Measurements from ENCODE around the gene PFKM.

Gene PFKM

DNA sequence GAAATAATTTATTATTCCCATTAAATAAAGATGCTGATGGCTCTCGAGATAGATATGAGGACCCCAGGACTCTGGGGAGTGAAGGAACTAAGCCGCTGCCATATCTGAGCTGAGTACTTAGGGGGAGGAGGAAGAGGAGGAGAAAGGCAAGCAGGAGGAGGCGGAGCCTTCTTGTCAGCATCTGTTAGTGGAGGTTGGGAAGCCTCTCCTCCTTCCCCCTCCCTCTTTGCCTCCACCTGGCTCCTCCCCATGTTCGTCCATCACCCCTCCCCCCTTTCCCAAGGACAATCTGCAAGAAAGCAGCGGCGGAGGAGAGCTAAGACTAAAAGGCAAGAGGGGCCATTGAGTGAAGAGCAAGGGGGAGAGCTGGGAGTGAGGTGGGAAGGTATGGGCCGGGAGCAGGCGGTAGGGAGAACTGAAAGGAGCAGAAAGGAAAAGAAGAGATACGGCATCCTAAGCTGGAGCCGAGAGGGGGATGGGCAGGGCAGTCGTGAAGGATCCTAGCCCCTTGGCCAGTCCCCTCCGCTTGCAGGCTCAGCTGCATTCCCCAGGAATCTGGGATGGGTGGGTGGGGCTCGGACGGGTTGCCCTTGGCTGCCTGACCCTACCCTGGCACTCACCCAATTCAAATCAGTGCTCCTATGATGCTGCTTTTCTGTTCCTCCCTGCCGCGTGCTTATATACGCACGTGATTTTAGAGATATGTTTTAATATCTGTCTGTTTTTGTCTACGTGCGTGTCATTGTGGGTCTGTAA, at the start of gene PFKM:
Gene PFKM, plus strand, starts transcription at position 287 of the 756 bp plus-strand sequence. CDS start 3,411 bp downstream, outside the sequence.
- peak; percentile 99 for DNase-seq (ENCODE audit: low spot score)

DNA sequence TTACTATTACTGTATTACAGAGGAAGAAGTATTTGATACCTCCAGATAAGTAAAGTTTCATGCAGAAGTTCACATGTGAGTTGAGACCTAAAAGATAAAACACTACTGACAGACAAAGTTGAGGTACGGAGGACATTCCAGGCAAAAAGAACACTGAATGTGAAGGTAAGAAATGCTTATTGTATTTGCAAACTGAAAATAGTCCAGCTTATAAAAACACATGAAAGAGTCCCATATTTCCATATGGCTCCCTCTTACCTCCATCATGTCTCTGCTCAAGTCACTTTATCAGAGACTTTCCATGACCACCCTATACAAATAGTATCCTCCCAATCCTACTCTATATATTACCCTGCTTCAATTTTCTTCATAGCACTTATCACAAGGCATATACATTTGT, 49.1 kb upstream of the PFKM start:
- no peak for DNase-seq (ENCODE audit: low spot score)

DNA sequence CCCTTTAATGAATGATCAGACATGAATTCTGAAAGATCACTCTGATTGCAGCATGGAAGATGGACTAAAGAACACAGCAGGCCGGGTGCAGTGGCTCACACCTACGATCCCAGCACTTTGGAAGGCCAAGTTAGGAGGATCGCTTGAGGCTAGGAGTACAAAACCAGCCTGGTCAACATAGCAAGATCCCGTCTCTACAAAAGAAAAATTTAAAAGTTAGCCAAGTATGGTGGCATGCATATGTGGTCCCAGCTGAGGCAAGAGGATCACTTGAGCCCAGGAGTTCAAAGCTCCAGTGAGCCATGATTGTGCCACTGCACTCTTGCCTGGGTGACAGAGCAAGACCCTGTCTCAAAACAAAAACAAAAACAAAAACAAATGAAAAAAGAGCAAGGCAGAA, 48.4 kb upstream of the PFKM start:
- no peak for DNase-seq (ENCODE audit: low spot score)

DNA sequence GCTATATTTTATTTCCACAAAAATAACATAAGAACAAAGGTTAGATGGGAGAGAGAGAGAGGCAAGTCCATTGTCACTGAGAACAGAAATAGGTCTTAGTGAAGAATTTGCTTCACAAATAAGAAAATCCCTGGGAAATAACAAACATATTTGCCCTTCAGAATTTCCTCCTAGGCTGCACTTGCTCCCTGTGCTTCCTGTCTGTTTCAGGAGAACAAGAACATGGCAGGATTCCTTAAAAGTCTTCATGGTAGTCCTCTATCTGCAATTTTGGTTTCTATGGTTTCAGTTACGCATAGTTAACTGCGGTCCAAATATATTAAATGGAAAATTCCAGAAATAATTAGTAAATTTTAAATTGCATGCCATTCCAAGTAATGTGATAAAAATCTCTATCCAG, 47.4 kb upstream of the PFKM start:
- DNase-seq (ENCODE audit: low spot score), result no peak

DNA sequence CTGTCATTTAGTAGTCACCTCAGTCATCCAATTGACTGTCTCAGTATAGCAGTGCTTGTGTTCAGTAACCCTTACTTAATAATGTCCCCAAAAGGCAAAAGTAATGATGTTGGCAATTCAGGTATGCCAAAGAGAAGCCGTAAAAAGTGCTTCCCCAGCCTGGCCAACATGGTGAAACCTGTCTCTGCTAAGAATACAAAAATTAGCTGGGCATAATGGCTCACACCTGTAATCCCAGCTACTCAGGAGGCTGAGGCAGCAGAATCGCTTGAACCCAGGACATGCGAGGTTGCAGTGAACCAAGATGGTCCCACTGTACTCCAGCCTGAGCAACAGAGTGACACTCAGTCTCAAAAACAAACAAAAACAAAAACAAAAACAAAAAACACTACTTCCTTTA, 46.9 kb upstream of the PFKM start:
- no peak for DNase-seq (ENCODE audit: low spot score)

DNA sequence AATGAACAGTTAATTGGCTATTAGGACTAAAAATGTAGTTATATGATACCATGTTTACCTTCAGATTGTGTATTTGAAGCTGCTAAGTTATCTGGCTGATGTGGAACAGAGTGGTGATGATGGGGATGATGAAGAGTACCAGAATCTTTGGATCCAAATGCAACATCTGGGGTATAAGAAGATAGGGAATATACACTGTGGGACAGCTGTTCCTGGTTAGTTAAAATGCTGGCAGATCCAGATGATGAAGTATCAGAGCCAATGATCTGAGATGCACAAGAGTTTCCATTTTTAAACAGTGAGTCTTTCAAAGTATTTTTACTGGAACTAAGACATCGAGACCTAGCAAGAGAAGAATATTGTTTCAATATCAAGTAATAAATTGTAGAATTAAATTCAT, 44.9 kb upstream of the PFKM start:
- no peak for DNase-seq (ENCODE audit: low spot score)

DNA sequence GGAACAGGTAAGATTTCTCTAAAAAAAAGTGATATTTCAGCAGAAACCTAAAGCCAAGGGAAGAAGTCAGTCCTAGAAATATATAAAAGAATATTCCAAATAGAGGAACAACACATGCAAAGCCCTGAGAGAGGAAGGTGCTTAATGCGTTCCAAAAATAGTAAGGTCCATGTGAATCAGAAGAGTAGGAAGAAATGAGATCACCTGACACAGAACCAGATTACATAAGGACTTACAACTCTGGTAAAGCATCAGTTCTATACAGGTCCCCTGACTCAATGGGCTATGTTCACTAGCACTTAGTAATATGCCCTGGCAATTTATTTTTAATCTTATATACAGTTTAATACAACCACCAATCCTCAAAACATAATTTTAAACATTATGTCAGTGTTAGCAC, 43.3 kb upstream of the PFKM start:
- peak; percentile 12 for DNase-seq (ENCODE audit: low spot score)

DNA sequence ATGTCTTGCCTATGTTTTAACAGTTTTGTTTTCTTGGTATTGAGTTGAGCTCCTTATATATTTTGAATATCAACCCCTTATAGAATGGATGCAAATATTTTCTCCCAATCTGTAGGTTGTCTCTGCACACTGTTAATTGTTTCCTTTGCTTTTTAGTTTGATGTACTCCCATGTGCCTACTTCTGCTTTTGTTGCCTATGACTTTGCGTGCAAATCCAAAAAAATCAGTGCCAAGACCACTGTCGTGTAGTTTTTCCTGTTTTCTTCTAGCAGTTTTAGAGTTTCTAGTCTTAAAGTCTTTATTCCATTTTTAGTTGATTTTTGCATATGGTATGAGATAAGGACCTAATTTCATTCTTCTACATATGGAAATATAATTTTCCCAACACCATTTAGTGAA, 42.1 kb upstream of the PFKM start:
- no peak for DNase-seq (ENCODE audit: low spot score)

DNA sequence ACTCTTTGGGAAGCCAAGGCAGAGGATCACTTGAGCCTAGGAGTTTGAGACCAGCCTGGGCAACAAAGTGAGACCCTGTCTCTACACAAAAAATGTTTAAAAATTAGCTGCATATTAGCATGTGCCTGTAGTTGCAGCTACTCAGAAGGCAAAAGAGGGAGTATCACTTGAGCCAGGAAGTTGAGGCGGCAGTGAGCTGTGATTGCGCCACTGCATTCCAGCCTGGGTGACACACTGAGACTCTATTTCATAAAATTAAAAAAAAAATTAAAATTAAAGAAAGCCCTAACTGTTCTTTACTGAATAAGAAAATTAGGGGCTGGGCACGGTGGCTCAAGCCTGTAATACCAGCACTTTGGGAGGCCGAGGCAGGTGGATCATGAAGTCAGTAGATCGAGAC, 40.3 kb upstream of the PFKM start:
- DNase-seq (ENCODE audit: low spot score), result no peak

DNA sequence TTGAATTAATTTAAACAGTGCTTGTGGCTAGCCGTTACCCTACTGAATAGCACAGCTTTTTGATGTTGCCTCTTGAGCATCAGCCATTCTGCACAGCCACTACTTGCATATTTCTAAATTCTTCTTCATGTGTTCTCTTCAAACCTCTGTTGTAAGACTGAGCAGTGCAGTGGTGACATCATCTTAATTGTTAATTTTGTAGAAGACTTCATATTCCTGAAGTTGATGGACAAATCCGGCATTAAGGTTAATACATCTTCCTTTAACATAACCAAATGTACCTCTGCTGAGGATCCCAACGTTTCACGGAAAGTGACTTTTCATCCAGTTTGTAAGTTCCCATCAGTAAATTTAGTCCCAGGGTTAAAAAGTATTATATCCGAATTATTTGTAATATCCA, 38.9 kb upstream of the PFKM start:
- DNase-seq (ENCODE audit: low spot score), result no peak

DNA sequence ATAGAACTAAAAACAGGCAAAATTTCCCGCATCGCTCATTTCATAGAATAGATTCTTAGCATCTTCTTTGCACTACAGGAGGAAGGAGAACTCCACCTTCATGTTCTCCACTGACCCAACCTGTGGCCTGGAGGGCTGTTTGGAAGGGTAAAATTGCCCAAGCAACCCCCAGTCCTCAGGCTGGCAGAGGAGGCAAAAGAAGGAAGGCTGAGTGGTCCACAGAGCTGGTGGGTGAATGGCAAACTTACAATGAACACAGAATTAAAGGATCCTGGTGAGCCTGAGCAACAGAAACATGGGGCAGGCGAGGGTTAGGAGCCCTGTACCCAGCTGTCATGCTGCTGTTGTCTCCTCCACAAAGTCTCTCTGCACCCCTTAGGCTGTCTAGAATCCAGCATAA, 38.3 kb upstream of the PFKM start:
- DNase-seq (ENCODE audit: low spot score), result no peak

DNA sequence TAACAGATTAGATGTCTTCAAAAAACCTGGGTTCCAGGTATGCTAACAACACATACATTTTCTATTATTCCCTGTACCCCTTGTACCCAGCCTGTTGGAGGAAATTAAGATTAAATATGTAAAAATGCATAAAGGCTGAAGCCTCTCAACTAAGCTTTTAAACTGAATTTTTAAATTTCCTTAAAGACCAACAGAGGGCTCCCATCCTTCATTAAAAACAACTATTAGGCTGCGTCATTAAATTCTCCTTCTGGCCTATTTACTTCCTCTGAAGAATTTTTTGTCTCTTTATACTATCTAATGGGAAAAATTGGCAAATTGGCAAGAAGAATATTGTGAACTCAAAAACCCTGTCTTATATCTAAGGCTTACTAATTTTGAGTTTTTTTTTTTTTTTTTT, 35.1 kb upstream of the PFKM start:
- peak; percentile 60 for DNase-seq (ENCODE audit: low spot score)

DNA sequence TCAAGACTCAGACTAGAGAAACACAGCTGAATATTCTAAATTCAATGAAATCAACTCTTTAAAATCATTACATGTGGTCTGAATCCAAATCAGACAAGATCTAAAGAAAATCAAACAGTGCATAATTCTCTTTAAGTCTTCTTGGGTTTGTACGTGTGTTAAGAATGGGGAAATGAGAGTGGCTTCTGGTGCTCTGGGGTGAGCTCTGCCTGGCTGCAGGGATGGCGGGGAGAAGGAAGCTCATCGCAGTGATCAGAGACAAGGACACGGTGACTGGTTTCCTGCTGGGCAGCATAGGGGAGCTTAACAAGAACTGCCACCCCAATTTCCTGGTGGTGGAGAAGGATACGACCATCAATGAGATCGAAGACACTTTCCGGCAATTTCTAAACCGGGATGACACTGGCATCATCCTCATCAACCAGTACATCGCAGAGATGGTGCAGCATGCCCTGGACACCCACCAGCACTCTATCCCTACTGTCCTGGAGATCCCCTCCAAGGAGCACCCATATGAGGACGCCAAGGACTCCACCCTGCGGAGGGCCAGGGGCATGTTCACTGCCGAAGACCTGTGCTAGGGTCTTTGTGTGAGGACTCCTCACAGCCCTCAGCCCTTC, 34.2 kb upstream of the PFKM start:
- DNase-seq (ENCODE audit: low spot score), result no peak

DNA sequence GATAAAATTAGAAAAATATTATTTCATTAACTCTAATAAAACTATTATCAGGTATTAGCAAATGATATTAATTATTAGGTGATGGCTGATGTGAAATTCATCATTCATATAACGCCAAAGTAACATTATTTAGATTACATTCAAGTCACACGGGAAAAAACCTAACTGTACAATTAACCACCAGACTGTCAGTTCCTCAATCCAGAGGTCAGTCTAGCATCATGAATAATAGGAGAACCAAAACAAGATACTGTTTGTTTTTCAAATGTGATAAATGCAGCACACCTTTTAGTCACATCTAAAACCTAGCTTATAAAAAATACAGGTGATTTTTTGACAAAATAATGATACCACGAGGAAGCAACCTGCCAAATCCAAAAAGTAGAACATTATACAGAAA, 32.8 kb upstream of the PFKM start:
- DNase-seq (ENCODE audit: low spot score), result no peak

DNA sequence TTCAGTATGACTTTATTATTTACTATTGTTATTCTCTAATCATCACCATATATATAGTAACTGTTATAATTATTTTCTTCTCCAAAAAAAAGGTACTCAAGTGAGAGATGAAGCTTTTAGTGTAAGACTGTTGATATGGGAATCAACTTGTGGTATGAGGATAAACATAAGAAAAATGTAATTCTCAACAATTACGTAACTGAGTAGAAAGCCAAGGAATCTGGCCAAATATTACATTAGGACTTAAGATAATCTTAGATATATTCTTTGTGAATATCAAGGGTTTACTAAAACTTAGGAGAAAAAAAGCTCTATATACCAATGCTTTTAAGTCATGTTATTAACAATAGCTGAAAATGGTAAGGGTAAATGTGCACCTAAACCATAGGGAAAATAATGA, 26.6 kb upstream of the PFKM start:
- DNase-seq (ENCODE audit: low spot score), result no peak

DNA sequence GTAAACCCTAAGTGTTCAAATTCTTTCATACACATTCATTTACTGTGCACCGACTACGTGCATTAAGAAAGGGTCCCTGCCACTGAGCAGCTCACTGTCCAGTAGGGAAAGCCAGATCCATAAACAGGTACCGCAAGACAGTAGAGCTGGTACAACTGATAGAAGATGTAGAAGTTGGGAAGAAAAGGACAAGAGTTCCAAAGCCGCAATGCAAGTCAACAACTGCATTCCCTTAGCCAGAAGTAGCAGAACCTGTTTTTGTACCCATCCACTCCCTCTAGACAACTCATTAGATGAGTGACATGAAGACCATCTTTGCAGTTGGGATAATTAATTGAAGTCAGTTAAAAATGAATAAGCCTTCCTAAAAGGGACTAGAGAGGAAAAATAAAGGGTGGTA, 14.6 kb upstream of the PFKM start:
- no peak for DNase-seq (ENCODE audit: low spot score)

DNA sequence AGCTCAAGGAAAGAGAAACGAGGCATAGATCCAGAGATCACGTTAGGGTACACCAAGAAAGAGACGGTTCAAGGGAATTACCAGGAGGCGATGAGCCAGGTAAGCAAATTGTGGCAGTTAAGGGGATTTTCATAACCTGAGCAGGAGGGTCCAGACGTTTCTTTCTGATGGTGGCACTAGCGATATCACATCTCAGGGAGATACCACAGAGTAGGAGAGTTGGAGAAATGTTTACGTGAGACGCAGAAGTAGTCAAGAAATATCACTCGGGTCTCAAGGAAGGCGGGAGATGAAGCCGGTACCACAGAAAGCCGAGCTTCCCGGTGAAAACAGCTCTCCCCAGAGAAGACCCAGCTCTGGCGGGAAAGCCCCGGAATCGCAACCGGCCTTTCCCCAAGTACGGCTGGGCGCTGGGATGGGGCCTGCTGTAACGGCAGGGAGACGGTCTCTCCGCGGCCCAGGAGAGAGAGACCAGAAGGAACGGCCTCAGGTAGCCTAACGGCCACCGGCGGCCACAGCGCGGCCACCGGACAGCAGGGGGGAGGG, 13.8 kb upstream of the PFKM start:
- no peak for DNase-seq (ENCODE audit: low spot score)

DNA sequence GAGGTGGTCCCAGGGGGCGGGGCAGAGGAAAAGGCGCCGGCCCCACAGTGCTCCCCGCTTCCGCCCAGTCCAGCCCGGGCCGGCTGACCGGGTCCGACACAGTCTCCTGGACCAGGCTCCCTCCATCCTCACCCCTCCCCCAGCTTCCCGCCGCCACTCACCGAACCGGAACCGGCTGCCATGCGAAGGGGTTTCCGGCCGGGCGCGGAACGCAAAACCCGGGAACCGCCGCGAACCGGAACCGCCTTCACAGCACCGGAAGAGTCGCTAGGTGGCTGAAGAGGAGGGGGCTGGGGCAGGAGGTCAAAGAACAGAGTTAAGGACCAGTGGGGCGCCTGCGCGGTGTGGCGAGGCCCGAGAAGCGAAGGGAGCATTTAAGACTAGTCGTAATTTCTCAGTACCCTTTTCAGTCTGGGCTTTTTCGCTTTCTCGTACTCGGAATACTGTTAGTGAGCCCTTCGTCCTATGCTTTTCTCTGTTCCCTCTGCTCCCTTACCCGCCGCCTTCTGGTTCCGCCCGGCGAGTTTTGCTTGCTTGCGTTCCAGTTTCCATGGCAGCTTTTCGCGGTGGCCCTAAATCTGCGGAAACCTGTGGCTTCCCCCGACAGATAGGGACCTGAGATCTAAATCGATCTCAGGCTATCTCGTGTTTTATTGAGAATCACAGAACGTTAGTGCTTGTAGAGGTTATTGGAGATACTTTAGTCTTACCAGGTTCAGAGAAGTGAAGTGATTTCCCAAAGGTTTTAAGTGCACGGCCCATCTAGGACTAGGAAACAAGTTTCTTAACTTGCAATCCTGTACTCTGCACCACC, 13.1 kb upstream of the PFKM start, which contains the start of gene SENP1:
Gene SENP1, minus strand, starts transcription at position 213 of the 814 bp plus-strand sequence. CDS start 4,607 bp downstream, outside the sequence.
- DNase-seq (ENCODE audit: low spot score), result peak; percentile 87

DNA sequence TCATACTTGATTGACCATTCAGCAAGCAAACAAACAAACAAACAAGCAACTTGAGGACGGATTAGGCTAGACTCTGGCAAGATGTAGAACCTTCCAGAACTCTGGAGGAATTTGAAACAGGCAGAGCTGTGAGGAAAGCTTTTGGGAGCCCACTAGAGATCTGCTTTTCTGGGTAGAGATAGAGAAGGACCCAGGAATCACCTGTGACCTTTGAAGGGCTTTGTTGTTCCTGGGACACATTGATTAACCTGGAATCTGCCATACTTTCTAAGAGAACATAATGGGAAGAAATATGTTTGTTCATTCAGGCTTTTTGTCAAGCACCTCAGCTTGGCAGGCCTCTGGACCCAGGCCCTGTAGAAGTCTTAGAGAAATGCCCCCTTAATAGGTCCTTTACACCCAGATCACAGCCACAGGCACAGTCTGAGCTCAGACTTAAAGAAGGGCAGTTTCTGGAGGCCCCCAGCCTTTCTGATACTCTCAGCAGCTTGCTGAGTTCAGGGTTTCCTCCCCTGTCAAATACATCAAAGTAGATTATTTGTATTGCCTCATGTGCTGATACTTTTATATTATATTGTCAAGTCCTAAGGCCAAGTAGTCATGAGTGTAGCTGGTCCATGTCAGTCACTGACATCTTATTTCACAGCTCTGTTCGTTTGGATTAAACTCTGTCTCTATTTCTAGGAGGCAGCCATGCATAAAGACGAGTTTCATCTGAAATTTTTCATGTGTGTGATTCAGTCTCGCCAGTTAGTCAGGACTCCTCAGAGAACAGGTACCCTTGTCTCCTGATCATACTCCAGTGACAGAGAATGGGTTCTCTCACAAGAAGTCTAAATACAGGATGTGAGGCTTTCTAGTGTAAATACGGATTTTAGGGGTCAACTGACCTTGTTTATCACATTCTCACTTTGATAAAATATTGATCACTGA, 12.2 kb upstream of the PFKM start:
- DNase-seq (ENCODE audit: low spot score), result no peak

DNA sequence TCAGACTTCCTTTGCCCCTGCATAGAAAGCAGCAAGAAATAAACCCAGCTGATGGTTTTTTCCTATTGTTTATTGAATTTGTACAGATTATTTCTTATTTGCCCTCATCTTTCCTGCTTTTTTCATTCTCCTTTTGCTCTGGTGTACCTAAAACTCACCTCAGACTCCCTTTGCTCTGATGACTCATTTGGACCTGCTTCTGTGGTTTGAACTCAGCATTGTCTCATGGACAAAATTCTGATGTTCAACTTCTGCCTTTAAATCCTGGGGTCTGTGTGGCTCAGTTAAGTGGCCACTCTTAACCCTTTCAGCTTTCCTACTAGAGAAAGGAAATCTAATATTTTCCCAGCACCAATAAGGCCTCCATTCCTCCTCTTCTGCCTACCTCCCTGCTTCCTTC, 9.7 kb upstream of the PFKM start:
- no peak for DNase-seq (ENCODE audit: low spot score)

DNA sequence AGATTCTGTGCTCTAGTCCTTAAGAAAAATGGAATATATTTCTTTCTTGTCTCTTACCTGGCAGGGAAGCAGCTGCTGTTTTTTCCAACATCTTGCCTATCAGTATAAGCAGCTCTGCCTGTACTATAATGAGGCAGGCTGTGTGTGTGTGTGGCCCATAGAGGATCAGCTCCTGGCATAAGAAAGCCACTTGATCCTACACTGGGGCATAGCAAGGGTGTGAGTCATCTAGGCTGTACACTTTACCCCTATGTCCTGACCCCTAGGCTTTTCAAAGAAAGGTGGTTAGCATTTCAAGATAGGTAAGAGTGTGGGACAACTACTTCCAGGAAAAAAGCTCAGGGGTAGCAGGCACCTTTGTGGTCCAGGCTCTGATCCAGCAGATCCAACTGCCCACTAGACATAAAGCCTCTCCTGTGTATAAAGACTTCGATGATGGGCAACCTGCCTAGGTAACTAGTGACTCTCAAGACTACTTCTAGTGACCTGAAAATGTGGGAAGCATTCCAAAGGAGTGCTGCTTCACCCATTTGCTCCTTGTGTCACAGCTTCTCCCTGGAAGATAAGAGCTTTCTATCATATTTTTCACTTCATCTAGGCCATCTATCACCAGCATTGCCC, 8.4 kb upstream of the PFKM start:
- no peak for DNase-seq (ENCODE audit: low spot score)
